HG02571 (cell line): ENCODE data around the gene CES2.

ENCODE experiments used
- ATAC-seq: cut with Tn5 transposase; IDR thresholded peaks from one replicate; pipeline ENCODE4 v1.9.1; 2021; ENCODE audit warnings: mild to moderate bottlenecking, moderate library complexity; ENCODE audit not compliant: unreplicated experiment

Gene CES2

GRCh38 chr16:66902648-66903543 lies 32.4 kb upstream of the CES2 start:
- no peak for ATAC-seq

GRCh38 chr16:66903544-66904427 lies 31.5 kb upstream of the CES2 start:
- no peak for ATAC-seq

- no peak for ATAC-seq
These were observed 30.9 kb upstream of the CES2 start for GRCh38 chr16:66904428-66904845.

- ATAC-seq, result no peak
These were observed 30.3 kb upstream of the CES2 start for GRCh38 chr16:66904846-66905632.

- no peak for ATAC-seq
These were observed 29.4 kb upstream of the CES2 start for GRCh38 chr16:66905633-66906539.

GRCh38 chr16:66906916-66907836 lies 28.1 kb upstream of the CES2 start:
- ATAC-seq, result no peak

- no peak for ATAC-seq
These were observed 27.2 kb upstream of the CES2 start for GRCh38 chr16:66908116-66908515.

GRCh38 chr16:66908762-66909559 lies 26.4 kb upstream of the CES2 start:
- no peak for ATAC-seq

GRCh38 chr16:66910175-66910940 lies 25.0 kb upstream of the CES2 start:
- no peak for ATAC-seq

- no peak for ATAC-seq
These were observed 24.2 kb upstream of the CES2 start for GRCh38 chr16:66911112-66911511.

- ATAC-seq, result no peak
These were observed 23.5 kb upstream of the CES2 start for GRCh38 chr16:66911801-66912200.

GRCh38 chr16:66913081-66913480 lies 22.2 kb upstream of the CES2 start:
- ATAC-seq, result no peak

GRCh38 chr16:66913711-66914110 lies 21.6 kb upstream of the CES2 start:
- ATAC-seq, result no peak

GRCh38 chr16:66914541-66914940 lies 20.8 kb upstream of the CES2 start:
- no peak for ATAC-seq

GRCh38 chr16:66915041-66915440 lies 20.3 kb upstream of the CES2 start:
- no peak for ATAC-seq

GRCh38 chr16:66916518-66916917 lies 18.8 kb upstream of the CES2 start:
- ATAC-seq, result no peak

- ATAC-seq, result no peak
These were observed 17.6 kb upstream of the CES2 start for GRCh38 chr16:66917741-66918140.
